Stimulated activated CD4-positive, alpha-beta T cell treated with anti-CD3 and anti-CD28 coated beads, Interleukin-4, amount 100 ng/mL, for 24 hours (primary cell): ENCODE results near the gene CD163L1.
A peak's percentile ranks its signal among the peaks of the same experiment; 100 is the strongest.
"Not testable (repeated sequence)": the region's sequence is repeated elsewhere in the genome, so short reads cannot be mapped to it uniquely, and the experiment has no call there.

Experiments
- DNase-seq: peaks from one replicate; pipeline ENCODE4 v3.0.0-alpha.2; 2020

CD163L1 gene

DNA sequence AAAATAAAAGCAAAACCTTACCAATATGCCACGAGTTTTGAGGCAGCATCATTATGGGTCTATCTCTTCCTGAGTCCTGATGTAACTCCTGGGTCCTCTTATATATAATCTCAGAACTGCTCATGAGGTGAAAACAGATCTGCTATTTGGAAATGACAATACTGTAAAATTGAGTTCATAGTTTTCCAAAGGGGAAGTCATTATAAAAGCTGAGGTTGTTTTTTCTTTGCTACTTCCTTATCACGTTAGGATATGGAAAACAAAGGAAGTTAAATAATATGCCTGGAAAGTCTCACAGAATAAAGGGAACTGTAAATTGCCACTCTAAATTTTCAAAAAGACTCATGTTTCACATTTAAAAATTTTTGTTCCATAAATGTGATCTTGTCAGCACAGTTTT lies at the start of gene CD163L1:
TSS of gene CD163L1 (minus strand) at position 78 of the 400 bp plus-strand sequence. CDS start at position 52, 26 bp downstream.
- DNase-seq = no peak

DNA sequence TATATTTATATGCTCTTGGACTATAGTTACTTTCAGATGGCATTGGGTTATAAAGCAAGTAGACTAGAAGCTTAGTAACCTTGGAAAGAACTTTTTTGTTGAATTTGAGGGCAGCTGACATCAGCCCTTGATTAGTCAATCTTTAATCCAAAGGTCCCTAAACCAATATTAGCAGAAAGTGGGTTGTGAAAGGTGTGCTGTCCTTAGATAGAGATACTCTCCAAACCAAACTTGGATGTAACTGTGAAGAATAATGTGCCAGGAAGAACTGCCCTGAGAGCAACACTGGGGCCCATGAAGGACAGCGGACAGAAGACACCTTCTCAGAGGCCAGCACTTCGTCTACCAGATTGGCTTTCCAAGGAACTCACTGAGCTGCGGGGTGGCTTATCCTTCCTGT lies 49.1 kb upstream of the CD163L1 start:
- no peak for DNase-seq

DNA sequence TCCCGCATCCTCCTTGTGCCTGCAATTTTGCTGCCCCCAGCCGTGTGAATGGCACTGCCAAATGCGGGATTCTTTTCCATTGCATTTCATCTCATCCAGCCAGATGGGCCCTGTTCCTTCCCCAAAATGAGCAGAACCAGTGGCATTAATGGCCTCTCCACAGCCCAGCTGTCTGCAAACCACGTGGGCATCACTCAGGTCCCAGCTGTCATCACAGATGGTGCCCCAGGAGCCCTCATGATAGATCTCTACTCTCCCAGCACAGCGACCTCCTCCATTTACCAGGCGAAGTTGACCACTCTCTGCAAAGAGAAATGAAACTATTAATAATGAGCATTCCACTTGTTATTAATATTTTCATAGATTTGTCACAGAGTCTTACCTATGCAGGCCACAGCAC lies 42.6 kb upstream of the CD163L1 start:
- no peak for DNase-seq

DNA sequence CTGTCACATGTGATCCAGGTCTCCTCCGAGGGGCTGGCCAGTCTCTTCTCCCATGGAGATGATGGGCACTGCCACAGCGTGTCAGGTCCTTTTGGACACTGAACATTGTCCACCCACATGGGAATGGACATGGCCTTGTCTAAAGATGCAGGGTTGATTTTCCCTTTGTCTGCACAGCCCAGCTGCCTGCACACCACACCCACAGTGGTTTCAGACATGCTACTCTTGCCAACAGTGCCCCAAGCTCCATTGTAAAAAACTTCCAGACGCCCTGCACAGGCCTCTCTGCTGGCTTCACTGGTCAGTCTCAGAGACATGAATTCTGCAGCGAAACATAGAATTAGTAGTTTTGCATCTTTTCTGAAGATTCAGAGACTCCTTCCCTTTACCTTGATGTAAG lies 41.1 kb upstream of the CD163L1 start:
- DNase-seq = no peak

DNA sequence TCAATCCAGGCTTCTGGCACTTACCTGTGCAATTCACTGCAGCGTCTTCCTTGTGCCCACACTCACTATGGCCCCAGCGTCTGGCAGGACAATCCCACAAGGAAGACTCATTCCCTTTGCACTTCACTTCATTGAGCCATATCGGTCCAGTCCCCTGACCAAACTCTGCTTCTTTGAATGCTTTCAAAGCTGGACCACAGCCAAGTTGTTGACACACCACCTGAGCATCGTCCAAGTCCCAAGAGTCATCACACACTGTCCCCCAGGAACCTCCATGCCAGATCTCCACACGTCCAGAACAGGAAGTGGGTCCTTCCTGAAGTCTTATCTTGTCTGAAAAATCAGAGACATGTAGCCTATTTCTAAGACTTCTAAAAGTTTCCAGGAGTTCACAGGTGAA lies 39.4 kb upstream of the CD163L1 start:
- DNase-seq = no peak

DNA sequence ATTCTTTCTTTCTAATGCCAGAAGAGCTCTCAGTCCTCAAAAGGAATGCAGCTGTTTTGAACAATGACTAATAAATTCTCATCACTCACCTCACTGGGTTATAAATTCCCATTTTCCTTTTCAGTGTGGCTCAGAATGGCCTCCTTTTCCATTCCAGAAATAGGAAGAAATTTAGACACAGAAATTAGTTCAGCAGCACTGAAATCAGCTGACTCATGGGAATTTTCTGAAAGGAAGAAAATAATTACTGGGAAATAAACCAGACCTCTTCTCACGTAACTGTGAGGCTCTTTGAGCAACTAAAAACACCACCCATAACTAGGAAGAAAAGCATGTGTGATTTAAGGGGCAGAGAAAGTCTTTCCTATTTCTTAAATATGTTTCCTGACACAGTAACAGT lies 35.8 kb upstream of the CD163L1 start:
- DNase-seq = no peak

DNA sequence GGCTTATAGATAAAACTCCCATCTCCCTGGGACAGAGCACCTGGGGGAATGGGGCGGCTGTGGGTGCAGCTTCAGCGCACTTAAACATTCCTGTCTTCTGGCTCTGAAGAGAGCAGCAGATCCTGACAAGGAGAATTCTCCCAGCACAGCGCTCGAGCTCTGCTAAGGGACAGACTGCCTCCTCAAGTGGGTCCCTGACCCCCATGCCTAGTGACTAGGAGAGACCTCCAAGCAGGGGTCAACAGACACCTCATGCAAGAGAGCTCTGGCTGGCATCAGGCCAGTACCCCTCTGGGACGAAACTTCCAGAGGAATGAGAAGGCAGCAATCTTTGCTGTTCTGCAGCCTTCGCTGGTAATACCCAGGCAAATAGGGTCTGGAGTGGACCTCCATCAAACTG lies 28.1 kb upstream of the CD163L1 start:
- DNase-seq = no peak

DNA sequence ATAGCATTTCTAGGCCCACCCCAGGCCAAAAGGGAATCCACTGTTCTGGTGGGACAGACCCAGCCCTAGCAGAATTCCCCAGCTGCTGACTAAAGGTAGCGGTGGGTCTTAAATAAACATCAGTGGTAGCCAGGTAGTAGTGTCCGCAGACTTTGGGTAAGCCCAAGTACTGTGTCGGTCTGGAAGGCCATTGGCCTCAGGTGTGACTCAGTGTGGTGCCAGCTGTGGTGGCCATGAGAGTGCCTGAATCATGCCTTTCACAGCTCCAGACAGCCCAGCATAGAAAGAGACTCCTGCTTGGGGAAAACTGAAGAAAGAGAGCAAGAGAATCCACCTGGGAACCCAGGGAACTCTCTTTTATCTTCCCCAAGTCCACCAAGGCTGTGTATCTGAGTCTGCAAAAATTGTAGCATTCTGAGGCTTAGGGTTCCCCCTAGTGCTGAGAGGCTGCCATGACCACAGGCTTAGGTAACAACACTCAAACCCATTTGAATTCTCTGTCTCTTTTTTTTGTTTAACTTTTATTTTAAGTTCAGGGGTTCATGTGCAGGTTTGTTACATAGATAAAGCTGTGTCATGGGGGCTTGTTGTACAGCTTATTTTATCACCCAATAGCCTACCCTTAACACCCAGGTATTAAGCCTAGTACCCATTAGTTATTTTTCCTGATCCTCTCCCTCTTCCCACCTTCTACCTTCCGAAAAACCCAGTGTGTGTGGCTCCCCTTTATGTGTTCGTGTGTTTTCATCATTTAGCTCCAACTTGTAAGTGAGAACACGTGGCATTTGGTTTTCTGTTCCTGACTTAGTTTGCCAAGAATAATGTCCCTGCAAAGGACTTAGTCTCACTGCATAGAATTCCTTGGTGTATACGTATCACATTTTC lies 16.7 kb upstream of the CD163L1 start:
- DNase-seq = peak; percentile 54

DNA sequence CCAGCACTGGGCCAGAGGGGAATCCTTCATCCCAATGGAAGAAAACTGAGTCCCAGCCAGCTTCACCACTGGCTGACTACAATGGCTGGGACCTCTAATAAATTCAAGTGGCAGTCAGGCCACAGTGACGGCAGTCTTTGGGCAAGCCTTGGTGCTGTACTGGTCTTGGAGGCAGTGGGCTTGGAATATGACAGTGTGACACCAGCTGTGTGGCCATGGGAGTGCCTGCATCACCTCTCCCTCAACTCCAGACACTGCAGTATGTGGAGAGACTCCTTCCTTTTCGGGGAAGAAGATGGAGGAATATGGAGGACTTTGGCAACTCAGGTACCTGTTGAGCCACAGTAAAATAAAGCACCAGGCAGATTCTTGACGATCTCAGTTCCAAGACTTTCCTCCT lies 16.0 kb upstream of the CD163L1 start:
- no peak for DNase-seq

DNA sequence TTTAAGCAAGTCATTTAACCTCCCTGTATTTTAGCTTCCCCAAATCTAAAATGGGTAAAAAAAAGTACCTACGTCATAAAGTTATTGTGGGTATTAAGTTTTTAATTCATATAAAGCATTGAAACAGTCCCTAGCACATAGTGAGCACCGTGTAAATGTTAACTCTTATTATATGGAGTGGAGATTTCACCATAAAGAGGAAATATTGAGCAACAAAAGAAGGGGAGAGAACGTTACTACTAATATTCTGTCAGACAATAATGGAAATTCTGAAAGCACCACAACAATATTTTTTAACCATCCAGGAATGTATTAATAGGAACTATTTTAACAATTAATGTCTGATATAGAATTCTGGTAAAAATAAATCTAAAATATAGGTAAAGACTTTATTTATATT lies 7.8 kb upstream of the CD163L1 start:
- no peak for DNase-seq

DNA sequence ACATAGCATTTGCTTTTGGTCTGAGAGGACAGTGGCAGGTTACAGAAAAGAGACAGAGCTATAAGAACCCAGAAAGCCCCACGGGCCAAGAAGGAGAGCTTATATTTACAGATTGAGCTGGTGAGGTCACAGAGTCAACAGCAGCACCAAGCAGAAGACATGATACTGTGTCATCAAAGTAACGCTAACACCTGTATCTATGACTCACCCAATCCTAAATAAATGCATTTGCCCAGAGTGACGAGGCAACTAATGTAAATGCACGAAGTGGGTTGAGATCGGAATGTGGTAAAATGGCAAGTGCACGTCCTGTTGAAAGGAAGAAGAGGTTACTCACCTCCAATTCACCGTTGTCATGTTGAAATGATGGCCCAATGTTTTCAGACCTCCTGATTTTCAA lies 6.7 kb upstream of the CD163L1 start:
- DNase-seq = no peak

DNA sequence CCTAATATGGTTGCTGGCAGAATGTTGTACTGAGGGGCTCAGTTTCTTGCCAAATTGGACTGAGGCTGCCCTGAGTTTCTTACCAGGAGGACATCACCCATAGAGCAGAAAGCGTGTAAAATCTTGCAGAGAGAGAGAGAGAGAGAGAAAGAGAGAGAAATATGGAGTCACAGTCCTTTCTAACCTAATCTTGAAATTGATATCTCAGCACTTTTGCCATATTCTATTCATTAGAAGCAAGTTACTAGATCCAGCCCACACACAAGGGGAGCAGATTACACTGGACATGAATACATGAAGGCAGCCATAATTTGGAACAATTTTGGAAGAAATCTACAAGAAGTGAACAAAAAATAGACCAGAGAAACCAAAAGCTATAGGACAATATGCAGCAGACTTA lies 4.1 kb upstream of the CD163L1 start:
- no peak for DNase-seq

DNA sequence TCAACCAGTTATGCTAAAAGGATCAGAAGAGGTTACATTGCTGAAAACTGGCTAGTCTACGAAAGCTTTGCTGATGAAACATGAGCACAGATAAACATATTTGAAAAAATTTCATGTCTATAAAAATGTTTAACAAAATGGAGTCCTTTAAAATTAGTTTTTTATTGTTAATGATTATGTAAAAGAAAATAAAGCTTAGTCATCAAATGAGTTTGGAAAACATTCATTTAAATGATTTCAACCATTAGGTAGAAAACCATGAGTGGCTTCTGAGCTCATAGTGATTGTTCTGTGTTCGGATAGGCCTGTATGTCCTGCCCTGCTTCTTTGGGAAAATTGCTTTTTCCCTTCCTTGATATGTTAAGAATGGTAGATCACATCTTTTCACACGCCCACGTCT lies 584 bp upstream of the CD163L1 start:
- DNase-seq = no peak

DNA sequence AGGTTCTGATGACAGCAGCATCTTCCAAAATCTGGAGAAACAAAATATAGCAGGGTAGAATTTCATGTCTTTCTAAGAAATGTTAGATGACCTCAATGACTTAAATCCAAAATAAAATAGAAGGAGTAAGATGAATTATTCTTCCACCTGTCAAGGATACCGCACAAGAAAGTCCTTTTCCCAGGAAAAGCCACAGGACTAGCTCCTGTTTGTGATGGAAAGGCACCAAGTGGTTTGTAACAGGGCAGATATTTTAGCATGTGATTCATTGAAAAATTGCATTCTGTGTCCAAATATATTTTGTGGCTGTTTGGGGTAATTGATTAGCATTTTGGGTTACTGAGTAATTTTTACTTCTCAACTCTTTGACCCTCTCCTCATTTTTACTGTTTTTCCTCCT lies 2.7 kb downstream of the CD163L1 start:
- DNase-seq = no peak

DNA sequence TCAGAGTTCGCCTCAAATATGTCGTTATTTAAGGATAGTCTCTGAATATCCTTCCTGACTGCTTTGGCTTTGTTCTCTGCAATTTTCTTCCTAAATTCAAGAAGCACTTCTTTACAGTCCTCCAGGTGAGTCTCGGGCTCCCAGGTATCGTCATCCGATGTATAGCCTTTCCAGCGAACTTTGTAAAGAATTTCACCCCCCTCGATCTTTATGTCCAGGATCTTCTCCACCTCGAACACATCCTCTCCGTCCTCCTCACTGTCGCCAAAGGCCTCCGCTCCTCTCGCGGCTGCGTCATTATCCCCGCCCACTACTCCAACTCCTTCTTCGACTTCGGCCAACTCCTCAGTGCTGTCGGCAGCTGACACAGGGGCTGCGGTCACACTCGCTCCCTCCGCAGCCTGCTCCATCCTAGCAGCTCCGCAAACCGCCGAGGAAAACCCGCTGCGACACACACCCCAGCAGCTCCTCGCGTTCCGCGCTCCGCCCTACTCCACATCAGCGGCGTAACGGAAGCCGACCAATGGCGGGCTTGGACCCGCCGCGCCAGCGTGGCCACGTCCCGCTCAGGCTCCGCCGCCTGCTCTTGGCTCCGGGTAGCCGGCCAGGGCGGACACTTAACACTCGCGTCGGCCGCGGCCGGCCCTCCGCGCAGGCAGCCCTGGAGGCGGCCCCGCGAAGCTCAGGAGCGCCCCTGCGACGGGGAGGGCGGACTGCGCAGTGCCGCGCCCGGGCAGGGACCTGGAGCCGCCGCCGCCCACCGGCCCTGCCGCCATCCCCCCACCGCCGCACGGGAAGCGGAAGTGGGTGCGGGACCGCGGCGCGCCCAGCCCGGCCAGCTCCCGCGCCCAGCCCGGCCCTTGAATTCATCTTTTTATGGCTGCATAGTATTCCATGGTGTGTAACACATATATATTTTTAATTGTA lies 4.1 kb downstream of the CD163L1 start:
- DNase-seq = peak; percentile 9

DNA sequence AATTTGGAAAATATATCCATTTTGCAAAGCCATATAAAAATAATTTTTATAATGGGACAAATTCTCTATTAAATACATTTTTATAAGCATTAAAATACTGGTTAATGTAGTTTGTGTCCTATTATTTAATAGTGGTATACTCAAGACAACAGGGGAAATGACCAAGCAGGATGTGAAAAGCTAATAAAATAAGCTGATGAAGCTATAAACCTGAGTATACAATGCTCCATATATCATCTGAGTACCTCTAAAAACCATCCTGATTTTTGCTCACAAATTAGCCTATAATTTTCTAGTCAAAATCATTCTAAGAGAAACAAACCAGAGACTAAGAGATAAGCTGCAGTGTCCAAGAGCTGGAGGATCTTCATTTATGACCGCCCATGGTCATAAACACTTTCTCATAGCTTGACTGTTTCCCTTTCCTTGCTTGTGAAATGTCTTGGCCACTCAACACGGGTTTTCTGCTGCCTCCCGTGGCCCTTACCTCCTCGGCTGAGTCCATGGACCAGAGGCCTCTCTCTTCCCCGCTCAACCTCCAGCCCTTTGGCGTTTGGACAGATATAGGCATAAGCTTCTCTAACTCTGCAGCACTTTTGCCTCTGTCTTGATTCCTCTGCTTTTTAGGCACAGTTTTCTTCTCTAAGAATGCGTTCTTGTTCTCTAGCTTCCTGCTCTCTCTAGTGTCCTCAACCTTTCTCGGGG lies 5.5 kb downstream of the CD163L1 start:
- DNase-seq = not testable (repeated sequence)

DNA sequence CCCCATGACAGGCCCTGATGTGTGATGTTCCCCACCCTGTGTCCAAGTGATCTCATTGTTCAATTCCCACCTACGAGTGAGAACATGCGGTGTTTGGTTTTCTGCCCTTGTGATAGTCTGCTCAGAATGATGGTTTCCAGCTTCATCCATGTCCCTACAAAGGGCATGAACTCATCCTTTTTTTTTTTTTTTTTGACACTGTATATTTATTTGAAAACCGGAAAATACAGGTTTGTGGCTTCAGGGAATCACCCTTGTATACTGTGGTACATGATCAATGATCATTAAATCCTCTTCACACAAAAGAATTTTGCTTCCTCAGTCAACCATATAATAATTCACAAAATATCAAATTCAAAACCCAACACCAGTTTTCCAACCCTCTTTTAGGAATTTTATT lies 6.5 kb downstream of the CD163L1 start:
- DNase-seq = not testable (repeated sequence)

DNA sequence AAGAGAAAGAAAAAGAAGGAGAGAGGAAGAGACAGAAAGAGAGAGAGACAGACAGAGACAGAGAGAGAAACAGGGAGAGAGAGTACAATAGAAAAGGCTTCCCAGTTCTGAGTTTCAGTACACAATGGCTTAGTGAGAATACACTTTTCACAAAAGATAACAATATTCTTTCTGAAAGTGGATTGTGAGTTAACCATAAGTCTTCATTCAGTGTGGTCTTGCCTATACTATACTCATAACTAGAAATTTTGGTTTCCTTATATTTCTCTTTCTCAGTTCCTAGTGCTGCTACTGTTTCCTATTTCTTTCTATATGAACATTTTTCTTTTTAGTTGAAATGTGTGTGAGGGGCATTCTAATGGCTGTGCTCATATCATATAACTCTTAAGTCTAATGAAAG lies 9.3 kb downstream of the CD163L1 start:
- DNase-seq = no peak

DNA sequence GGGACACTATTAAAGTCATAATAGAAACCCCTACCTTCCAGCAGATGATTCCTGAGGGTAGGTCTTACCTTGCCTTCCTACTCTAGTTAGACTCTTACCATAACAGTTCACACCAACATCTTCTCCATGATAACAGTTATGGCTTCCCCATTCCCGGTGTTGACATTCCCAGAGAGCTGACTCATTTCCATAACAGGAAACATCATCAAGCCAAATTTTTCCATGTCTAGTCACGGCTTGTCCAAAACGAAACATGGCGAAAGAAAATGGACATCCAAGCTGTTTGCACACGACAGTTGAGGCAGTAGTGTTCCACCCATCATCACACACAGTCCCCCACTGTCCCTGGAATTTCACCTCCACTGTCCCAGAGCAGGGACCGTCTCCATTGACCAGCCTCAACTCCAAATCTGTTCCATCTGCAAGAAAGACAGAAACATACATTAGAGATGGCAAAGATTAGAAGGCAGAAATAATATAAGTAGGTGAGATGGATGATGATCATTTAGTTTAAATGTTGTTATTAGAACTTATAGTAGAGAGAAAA lies 10.6 kb downstream of the CD163L1 start:
- DNase-seq = no peak

DNA sequence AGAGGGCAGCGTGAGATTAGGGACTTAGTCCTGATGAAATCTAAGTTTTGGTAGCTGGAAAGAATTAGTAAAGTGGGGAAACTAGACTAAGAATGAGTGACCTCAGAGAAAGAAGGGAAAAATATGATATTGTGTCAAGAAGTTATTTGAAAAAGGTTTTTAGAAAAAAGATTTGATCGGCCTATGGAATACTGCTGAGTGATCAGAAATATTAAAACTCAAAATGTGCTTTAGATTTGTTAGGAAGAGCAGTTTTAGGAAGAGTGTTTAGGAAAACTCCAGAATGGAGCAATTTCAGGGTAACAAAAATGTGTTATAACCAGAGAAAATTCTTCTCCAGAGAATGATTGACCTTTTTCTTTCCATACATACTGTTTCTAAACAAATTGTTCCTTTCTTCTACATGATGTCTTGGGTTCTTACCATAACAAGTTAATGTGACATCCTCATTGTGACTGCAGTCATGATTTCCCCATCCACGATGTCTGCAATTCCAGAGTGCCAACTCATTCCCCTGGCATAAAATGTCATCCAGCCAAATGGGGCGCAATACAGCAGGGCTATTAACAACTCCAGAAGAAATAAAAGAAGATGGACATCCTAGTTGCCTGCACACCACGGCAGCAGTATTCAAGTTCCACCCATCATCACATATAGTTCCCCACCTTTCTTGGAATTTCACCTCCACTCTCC lies 11.8 kb downstream of the CD163L1 start:
- no peak for DNase-seq

DNA sequence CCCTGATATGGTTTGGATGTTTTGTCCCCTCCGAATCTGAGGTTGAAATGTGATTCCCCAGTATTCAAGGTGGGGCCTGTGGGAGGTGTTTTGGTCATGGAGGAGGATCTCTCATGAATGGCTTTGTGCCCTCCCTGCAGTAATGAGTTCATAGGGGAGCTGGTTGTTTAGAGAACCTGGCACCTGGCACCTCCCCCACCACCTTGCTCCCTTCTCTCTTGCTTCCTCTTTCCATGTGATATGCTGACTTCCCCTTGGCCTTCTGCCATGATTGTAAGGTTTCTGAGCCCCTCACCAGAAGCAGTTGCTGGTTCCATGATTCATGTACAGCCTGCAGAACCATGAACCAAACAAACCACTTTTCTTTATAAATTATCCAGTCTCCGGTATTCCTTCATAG lies 32.6 kb downstream of the CD163L1 start:
- DNase-seq = no peak

DNA sequence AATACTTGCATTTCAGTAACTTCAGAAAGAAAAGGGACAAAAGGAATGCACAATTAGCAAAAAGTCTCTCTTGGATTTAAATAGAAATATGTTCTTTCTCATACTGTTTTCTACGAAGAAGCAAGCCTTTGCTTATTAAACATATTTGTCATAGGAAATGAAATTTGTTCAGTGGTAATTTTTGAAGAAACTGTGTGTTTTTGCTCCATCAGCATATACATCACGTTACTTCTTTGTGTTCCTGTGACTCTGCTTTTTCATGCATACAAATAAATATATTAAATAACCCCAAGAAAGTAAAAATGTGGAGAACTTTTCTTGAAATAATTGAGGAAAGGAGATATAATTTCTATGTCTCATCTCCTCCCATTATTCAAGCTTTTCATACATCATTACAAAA lies 39.7 kb downstream of the CD163L1 start:
- no peak for DNase-seq
